ENCODE data around the gene EMILIN1.

Gene EMILIN1

DNA sequence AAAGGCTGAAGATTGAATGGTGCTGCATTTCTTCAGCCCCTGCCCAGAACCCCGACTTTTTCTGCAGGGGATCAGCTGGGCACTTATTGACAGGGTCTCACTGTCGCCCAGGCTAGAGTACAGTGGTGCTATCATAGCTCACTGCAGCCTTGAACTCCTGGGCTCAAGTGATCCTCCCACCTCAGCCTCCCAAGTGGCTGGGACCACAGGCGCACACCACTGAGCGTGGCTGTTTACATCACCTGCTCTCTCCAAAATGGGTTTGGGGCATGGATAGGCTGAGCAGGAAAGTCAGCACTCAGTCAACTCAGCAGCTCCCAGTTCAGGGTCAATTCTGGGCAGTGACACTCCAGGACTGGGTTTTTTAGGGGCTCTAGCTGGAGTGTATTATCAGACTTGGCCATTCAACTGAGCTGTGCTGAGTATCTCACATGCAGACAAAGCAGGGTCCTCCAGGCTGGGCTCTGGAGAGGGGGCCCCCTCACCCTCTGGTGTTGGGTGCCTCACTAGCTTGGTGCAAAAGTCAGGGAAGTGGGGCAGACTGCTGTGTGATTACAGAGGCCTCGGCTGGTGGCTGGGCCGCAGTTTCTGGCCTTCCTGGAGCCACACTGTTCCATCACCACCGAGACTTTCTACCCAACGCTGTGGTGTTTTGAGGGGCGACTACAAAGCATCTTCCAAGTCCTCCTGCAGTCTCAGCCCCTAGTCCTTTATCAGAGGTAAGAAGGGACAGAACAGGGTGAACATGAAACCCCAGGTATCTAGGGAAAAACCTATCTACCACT is 49.7 kb downstream of the EMILIN1 start:
- ChIA-PET POLR2A (no interaction called here), CTCF (interaction anchor here (1.0 kb wide), 1 partner anchor 17 kb away, joined by 3 read pairs; no protein-coding TSS in a partner anchor)
- H3K27ac ChIP-seq (ENCODE audit: insufficient read depth in 1 of 2, low read depth in 1 of 2, low read length in 2 of 2, poor library complexity in 1 of 2, severe bottlenecking in 2 of 2): no peak overlapping the region
- H3K4me3 ChIP-seq (ENCODE audit: control insufficient read depth in 1 of 7, extremely low read depth in 1 of 7, insufficient read depth in 4 of 7, low read depth in 2 of 7, low read length in 6 of 7): no peak overlapping the region
- 93% methylated on average over 7 of the region's 9 CpGs for WGBS (ENCODE audit: insufficient coverage)
- no peaks in the 10 kb centered on the region for H3K9me3 ChIP-seq (ENCODE audit: control extremely low read depth in 1 of 5, control insufficient read depth in 4 of 5, insufficient read depth in 2 of 5, low read depth in 1 of 5, low read length in 4 of 5)
- peaks cover 0 to 13% (median 11%) of the 10 kb centered on the region in 4 experiments for H3K4me1 ChIP-seq (ENCODE audit: control extremely low read depth in 1 of 4, control insufficient read depth in 4 of 4, insufficient read depth in 4 of 4, low read length in 3 of 4)
- H3K27me3 ChIP-seq (replicated peaks in 2 of 5; ENCODE audit: control insufficient read depth in 4 of 5, insufficient read depth in 5 of 5, low read length in 4 of 5): peaks cover 0 to 2% (median 0%) of the 10 kb centered on the region in 5 experiments
- H3K36me3 ChIP-seq (ENCODE audit: control insufficient read depth in 4 of 4, insufficient read depth in 4 of 4, low read length in 3 of 4): peaks cover 2 to 39% (median 31%) of the 10 kb centered on the region in 4 experiments
- no peak for DNase-seq

DNA sequence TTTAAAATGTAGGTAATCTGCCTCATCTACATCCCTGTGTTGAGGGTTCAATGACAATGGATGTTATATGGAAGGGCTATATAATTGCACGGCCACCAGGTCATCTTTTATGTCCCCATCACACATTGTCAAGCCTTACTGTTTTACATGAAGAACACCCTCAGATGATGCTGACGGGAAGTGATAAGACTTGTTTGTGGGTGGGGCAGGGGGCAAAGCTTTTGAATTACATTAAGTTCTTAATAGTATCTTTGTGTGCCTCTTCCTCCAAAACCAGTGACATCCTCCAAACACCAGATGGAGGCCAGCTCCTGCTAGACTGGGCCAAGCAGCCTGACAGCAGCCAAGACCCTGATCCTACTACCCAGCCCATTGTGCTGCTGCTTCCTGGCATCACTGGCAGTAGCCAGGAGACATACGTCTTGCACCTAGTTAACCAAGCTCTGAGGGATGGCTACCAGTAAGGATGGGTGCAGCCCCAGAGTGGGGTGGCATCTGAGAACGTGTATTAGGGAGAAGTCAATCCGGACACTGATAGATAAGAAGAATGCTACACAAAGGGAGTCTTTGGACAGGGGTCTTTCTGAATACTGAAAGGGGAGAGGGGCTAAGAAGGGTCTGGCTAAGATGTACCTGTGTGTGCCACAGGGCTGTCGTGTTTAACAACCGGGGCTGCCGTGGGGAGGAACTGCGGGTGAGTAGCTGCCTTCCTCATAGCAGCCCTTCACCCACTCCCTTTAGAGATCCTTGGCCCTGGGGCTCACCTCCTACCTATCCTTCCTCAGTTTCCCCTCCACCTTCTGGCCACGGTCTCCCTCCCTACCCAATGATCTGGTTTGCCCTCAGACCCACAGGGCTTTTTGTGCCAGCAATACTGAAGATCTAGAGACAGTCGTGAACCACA is 50.5 kb downstream of the EMILIN1 start:
- H3K4me1 ChIP-seq (ENCODE audit: control extremely low read depth in 1 of 4, control insufficient read depth in 4 of 4, insufficient read depth in 4 of 4, low read length in 3 of 4): peaks cover 5 to 17% (median 12%) of the 10 kb centered on the region in 4 experiments
- peak in 2 of 3 donors; percentile 29 to 36 for DNase-seq
- CTCF ChIA-PET: interaction anchor here (1.0 kb wide), 1 partner anchor 17 kb away, joined by 3 read pairs; no protein-coding TSS in a partner anchor
- no peaks in the 10 kb centered on the region for H3K9me3 ChIP-seq (ENCODE audit: control extremely low read depth in 1 of 5, control insufficient read depth in 4 of 5, insufficient read depth in 2 of 5, low read depth in 1 of 5, low read length in 4 of 5)
- WGBS (ENCODE audit: insufficient coverage): 90% methylated on average over 8 of the region's 11 CpGs
- no peak overlapping the region for H3K27ac ChIP-seq (ENCODE audit: insufficient read depth in 1 of 2, low read depth in 1 of 2, low read length in 2 of 2, poor library complexity in 1 of 2, severe bottlenecking in 2 of 2)
- peaks cover 2 to 41% (median 32%) of the 10 kb centered on the region in 4 experiments for H3K36me3 ChIP-seq (ENCODE audit: control insufficient read depth in 4 of 4, insufficient read depth in 4 of 4, low read length in 3 of 4)
- no peaks in the 10 kb centered on the region for H3K27me3 ChIP-seq (replicated peaks in 2 of 5; ENCODE audit: control insufficient read depth in 4 of 5, insufficient read depth in 5 of 5, low read length in 4 of 5)
- H3K4me3 ChIP-seq (ENCODE audit: control insufficient read depth in 1 of 7, extremely low read depth in 1 of 7, insufficient read depth in 4 of 7, low read depth in 2 of 7, low read length in 6 of 7): no peak overlapping the region
- POLR2A ChIA-PET: no interaction called here

DNA sequence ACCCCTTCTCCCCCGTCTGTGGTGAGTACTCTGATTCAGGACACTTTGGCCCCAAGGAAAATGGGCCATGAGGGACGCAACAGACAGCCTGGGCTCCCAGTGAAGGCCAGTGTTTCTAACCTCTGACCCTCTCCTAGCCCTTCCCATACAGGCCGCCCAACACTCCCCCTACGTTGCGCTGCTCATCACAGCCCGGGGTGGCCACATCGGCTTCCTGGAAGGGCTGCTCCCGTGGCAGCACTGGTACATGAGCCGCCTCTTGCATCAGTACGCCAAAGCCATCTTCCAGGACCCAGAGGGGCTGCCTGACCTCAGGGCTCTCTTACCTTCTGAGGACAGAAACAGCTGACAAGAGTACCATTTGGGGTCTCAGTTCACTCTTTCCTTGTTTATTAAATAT is 52.0 kb downstream of the EMILIN1 start:
- H3K27ac ChIP-seq (ENCODE audit: insufficient read depth in 1 of 2, low read depth in 1 of 2, low read length in 2 of 2, poor library complexity in 1 of 2, severe bottlenecking in 2 of 2): no peak overlapping the region
- peaks cover 5 to 18% (median 16%) of the 10 kb centered on the region in 4 experiments for H3K4me1 ChIP-seq (ENCODE audit: control extremely low read depth in 1 of 4, control insufficient read depth in 4 of 4, insufficient read depth in 4 of 4, low read length in 3 of 4)
- ChIA-PET POLR2A (no interaction called here), CTCF (no interaction called here)
- H3K9me3 ChIP-seq (ENCODE audit: control extremely low read depth in 1 of 5, control insufficient read depth in 4 of 5, insufficient read depth in 2 of 5, low read depth in 1 of 5, low read length in 4 of 5): no peaks in the 10 kb centered on the region
- peaks cover 2 to 41% (median 32%) of the 10 kb centered on the region in 4 experiments for H3K36me3 ChIP-seq (ENCODE audit: control insufficient read depth in 4 of 4, insufficient read depth in 4 of 4, low read length in 3 of 4)
- no peak for DNase-seq
- H3K27me3 ChIP-seq (replicated peaks in 2 of 5; ENCODE audit: control insufficient read depth in 4 of 5, insufficient read depth in 5 of 5, low read length in 4 of 5): no peaks in the 10 kb centered on the region
- 84% methylated on average over 5 of the region's 10 CpGs for WGBS (ENCODE audit: insufficient coverage)
- no peak overlapping the region for H3K4me3 ChIP-seq (ENCODE audit: control insufficient read depth in 1 of 7, extremely low read depth in 1 of 7, insufficient read depth in 4 of 7, low read depth in 2 of 7, low read length in 6 of 7)

DNA sequence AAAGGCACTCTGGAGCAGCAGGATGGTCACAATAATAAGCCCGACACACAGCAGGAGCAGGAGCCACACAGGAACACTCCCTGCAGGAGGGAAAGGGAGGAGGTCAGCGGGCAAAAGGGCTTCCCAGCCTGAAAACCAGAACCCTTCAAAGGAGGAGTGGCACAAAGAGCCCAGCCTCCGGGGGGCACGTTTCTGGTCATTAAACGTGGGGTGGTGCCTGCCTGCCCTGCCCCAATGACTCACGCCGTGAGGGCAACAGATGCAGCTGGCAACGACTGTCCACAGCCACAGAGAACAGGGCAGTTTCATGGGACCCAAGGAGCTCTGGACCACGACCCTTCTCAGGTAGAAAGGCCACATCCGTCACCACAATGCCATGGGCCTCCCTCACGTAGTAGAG is 53.0 kb downstream of the EMILIN1 start:
- POLR2A ChIA-PET: no interaction called here
- CTCF ChIA-PET: interaction anchor here (0.8 to 3.3 kb wide), 7 partner anchors 8 to 38 kb away, joined by 3 to 31 read pairs (median 3); partner anchors contain the start of gene ABHD1
- WGBS (ENCODE audit: insufficient coverage): over 99% methylated on average over 11 of the region's 11 CpGs
- H3K27me3 ChIP-seq (replicated peaks in 2 of 5; ENCODE audit: control insufficient read depth in 4 of 5, insufficient read depth in 5 of 5, low read length in 4 of 5): no peaks in the 10 kb centered on the region
- no peaks in the 10 kb centered on the region for H3K9me3 ChIP-seq (ENCODE audit: control extremely low read depth in 1 of 5, control insufficient read depth in 4 of 5, insufficient read depth in 2 of 5, low read depth in 1 of 5, low read length in 4 of 5)
- H3K27ac ChIP-seq (ENCODE audit: insufficient read depth in 1 of 2, low read depth in 1 of 2, low read length in 2 of 2, poor library complexity in 1 of 2, severe bottlenecking in 2 of 2): no peak overlapping the region
- H3K4me3 ChIP-seq (ENCODE audit: control insufficient read depth in 1 of 7, extremely low read depth in 1 of 7, insufficient read depth in 4 of 7, low read depth in 2 of 7, low read length in 6 of 7): no peak overlapping the region
- peaks cover 5 to 21% (median 18%) of the 10 kb centered on the region in 4 experiments for H3K4me1 ChIP-seq (ENCODE audit: control extremely low read depth in 1 of 4, control insufficient read depth in 4 of 4, insufficient read depth in 4 of 4, low read length in 3 of 4)
- peaks cover 2 to 41% (median 32%) of the 10 kb centered on the region in 4 experiments for H3K36me3 ChIP-seq (ENCODE audit: control insufficient read depth in 4 of 4, insufficient read depth in 4 of 4, low read length in 3 of 4)
- no peak for DNase-seq

DNA sequence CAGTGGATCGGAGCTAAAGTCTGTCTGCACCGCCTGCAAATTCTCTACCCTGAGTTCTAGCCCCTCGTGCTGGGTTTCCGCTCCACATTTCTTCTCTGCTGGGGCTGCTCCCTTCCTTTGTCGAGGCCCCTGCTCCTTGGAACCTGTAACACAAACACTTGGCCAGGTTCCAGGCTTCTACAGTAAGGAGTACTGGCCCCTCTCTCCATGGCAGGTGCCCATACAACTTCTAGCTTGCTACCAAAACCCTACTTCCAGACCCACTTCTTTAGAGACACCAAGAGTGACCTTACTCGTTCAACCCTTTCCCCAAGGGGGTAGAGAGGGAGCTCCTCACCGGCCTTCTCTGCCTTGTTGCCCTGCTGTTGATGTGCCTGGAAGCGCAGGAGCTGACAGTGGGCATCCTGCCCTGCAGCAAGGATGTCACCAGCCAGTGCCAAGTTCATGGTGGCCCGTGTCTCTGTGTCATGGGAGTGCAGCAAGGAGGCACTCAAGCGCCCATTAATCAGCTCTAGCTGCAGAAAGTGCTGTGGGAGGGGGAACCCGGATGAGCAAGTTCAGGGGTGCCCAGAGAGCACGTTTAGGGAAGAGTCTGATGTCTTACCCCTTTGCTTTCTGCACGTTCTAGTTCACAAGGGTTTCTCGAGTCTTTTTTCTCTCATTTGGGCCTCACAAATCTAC is 54.9 kb downstream of the EMILIN1 start:
- POLR2A ChIA-PET: interaction anchor here (1.0 to 1.7 kb wide), 2 partner anchors 10 to 79 kb away, joined by 5 to 8 read pairs; partner anchors contain the start of genes ABHD1 and SLC5A6
- peak overlapping the region in 6 of 7 experiments; percentile 58 to 96 (median 90) for H3K4me3 ChIP-seq (ENCODE audit: control insufficient read depth in 1 of 7, extremely low read depth in 1 of 7, insufficient read depth in 4 of 7, low read depth in 2 of 7, low read length in 6 of 7)
- H3K27ac ChIP-seq (ENCODE audit: insufficient read depth in 1 of 2, low read depth in 1 of 2, low read length in 2 of 2, poor library complexity in 1 of 2, severe bottlenecking in 2 of 2): peak overlapping the region; percentile 75 to 84
- H3K4me1 ChIP-seq (ENCODE audit: control extremely low read depth in 1 of 4, control insufficient read depth in 4 of 4, insufficient read depth in 4 of 4, low read length in 3 of 4): peaks cover 5 to 21% (median 18%) of the 10 kb centered on the region in 4 experiments
- H3K27me3 ChIP-seq (replicated peaks in 2 of 5; ENCODE audit: control insufficient read depth in 4 of 5, insufficient read depth in 5 of 5, low read length in 4 of 5): no peaks in the 10 kb centered on the region
- no peak for DNase-seq
- 69% methylated on average over 13 of the region's 14 CpGs for WGBS (ENCODE audit: insufficient coverage)
- H3K36me3 ChIP-seq (ENCODE audit: control insufficient read depth in 4 of 4, insufficient read depth in 4 of 4, low read length in 3 of 4): peaks cover 2 to 41% (median 32%) of the 10 kb centered on the region in 4 experiments
- no peaks in the 10 kb centered on the region for H3K9me3 ChIP-seq (ENCODE audit: control extremely low read depth in 1 of 5, control insufficient read depth in 4 of 5, insufficient read depth in 2 of 5, low read depth in 1 of 5, low read length in 4 of 5)
- CTCF ChIA-PET: interaction anchor here (0.7 to 3.3 kb wide), 16 partner anchors 9 to 246 kb away, joined by 3 to 31 read pairs (median 3); partner anchors contain the start of gene ABHD1

DNA sequence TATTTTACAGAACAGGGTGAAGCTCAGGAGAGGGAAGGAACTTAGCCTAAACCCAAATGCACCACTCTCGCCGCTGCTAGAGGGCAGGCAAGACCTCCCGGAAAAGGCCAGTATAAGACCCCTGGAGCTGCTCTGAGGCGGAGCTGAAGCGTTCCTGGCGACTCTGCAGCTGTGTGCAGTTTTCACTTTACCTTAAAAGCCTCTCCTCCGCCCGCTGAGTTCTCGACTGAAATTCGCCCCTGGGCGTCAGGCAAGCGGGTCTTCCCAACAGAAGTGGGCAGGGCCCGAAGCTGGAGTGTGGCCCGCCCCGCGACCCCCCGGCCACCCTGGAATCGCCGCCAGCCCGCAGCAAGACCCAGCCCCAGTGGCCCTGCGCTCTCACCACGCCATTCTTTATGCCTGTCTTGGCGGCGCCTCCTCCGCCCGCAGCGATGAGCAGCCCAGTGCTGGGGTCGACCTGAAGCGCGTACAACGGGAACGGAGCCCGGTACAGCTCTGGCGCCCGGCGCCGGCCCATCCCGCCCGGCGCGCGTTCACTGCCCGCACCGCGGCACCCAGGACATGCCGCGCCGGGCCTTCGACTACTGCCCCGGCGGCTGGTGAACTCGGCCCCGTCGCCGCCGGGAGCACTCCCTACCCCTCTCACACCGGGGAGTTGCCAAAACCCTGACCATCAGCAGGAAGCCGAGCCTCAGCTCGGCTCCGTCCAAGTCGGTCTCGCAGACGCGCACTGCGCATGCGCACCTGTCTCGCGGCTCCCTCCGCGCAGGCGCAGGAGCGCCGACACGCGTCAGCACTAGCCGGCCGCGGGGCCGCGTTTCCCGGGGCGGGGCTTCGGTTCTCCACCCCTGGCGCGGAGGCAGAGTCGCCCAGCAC is 55.7 kb downstream of the EMILIN1 start, which contains the start of gene PREB:
TSS of gene PREB (minus strand) at position 732 of the 876 bp plus-strand sequence. CDS start at position 517, 215 bp downstream.
- Histone ChIP-seq H3K36me3 (ENCODE audit: control insufficient read depth in 4 of 4, insufficient read depth in 4 of 4, low read length in 3 of 4) (peaks cover 2 to 40% (median 30%) of the 10 kb centered on the region in 4 experiments), H3K27me3 (replicated peaks in 2 of 5; ENCODE audit: control insufficient read depth in 4 of 5, insufficient read depth in 5 of 5, low read length in 4 of 5) (no peaks in the 10 kb centered on the region), H3K9me3 (ENCODE audit: control extremely low read depth in 1 of 5, control insufficient read depth in 4 of 5, insufficient read depth in 2 of 5, low read depth in 1 of 5, low read length in 4 of 5) (no peaks in the 10 kb centered on the region), H3K4me1 (ENCODE audit: control extremely low read depth in 1 of 4, control insufficient read depth in 4 of 4, insufficient read depth in 4 of 4, low read length in 3 of 4) (peaks cover 5 to 21% (median 18%) of the 10 kb centered on the region in 4 experiments), H3K27ac (ENCODE audit: insufficient read depth in 1 of 2, low read depth in 1 of 2, low read length in 2 of 2, poor library complexity in 1 of 2, severe bottlenecking in 2 of 2) (peak within 1 kb of the TSS; percentile 75 to 84), H3K4me3 (ENCODE audit: control insufficient read depth in 1 of 7, extremely low read depth in 1 of 7, insufficient read depth in 4 of 7, low read depth in 2 of 7, low read length in 6 of 7) (peak within 1 kb of the TSS; percentile 58 to 96 (median 90))
- peak; percentile 93 to 96 (median 94) for DNase-seq
- POLR2A ChIA-PET: interaction anchor here (0.6 to 1.7 kb wide), 4 partner anchors 11 to 257 kb away, joined by 3 to 8 read pairs (median 4); partner anchors contain the start of genes ABHD1 and SLC5A6
- WGBS (ENCODE audit: insufficient coverage): 0% methylated on average over 59 of the region's 86 CpGs
- CTCF ChIA-PET: interaction anchor here (0.7 to 3.3 kb wide), 14 partner anchors 10 to 245 kb away, joined by 3 to 31 read pairs (median 3); partner anchors contain the start of gene ABHD1

Data from common myeloid progenitor, CD34-positive (primary cell).